Heart left ventricle (tissue), 13 donors: ENCODE measurements around the gene VSTM2L.

ENCODE experiments used
- CTCF ChIP-seq, 12 donors: fragments of 200-600 bp; sonication (generic) in 4 of 12; IDR thresholded peaks; one replicate each; pipeline versions ENCODE4 v1.5.0 to v1.8.0; 2018 to 2022; ENCODE audit warnings: antibody characterized with exemption in 12 of 12, mild to moderate bottlenecking in 5 of 12
- POLR2A ChIP-seq, 2 donors: fragments of 450-650 bp; IDR thresholded peaks; one replicate each; pipeline ENCODE4 v1.6.1; 2017; ENCODE audit warnings: antibody characterized with exemption in 2 of 2, mild to moderate bottlenecking in 2 of 2, moderate library complexity in 2 of 2
- donor health status: ischemic (EF 13 %, LVEDD 7.1; RV severe dilation, severe dysfunction).
- donor health status: DM: no; HTN: yes; CAD: no.
- donor health status: DM: no; HTN: no; CAD: no.
- donor health status: ischemic (EF 25% LVEDD 6.9; RV normal size, moderate dysfunction).
- donor health status: ischemic (EF 25% LVEDD 5.7; RV mildly dilated, moderate dysfunction).
- donor health status: ischemic (EF 35%, LVEDD 5.7; RV mildly dilated, moderate dysfunction).
- donor health status: nonischemic (EF 11% LVEDD 7.7; RV severe dilation, severe dysfunction).
- donor health status: DM: yes; HTN: yes; CAD: no.
- donor health status: PGD.
- donor health status: ischemic (EF 29% LVEDD 5.4; RV normal size, mild dysfunction).
- donor health status: nonischemic (EF 23%, LVEDD 6.1; RV moderate dilation, normal function).

DNA sequence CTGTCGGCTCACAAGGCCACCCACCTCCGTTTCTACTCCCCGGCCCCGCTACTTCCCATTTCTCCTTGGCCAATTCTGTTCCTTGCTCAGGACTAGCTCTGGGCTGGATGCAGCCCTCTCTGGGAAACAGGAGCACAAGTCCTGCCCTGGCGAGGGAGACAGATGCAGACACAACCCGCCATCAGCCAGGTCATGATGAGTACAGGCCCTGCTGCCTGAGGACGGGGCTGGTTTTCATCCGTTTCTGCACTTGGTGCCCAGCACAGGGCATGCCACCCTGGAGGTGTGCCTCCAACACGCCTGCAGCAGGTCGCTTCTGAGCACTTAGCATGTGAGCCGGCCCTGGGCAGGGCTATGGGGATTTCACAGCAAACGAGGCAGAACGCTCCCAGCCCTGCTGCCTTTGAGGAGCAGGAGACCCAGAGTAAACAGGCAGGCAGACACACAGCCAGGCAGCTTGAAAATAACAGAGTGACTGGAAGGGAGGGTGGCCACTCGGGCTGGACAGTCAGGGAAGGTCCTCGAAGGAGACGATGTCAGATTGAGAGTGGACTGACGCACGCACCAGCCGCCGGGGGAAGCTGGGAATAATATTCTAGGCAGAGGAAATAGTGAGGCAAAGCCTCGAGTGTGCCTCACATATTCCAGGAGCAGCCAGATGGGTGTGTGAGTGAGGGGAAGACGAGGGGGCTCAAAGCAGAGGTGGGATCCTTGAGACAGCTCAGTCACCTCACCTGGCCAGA is 21.2 kb upstream of the VSTM2L start:
- no peak for TF ChIP-seq CTCF (IDR thresholded peaks at IDR 0.05)
- TF ChIP-seq POLR2A (IDR thresholded peaks at IDR 0.05) = no peak
